Measurements from ENCODE around the gene AACS.

DNA sequence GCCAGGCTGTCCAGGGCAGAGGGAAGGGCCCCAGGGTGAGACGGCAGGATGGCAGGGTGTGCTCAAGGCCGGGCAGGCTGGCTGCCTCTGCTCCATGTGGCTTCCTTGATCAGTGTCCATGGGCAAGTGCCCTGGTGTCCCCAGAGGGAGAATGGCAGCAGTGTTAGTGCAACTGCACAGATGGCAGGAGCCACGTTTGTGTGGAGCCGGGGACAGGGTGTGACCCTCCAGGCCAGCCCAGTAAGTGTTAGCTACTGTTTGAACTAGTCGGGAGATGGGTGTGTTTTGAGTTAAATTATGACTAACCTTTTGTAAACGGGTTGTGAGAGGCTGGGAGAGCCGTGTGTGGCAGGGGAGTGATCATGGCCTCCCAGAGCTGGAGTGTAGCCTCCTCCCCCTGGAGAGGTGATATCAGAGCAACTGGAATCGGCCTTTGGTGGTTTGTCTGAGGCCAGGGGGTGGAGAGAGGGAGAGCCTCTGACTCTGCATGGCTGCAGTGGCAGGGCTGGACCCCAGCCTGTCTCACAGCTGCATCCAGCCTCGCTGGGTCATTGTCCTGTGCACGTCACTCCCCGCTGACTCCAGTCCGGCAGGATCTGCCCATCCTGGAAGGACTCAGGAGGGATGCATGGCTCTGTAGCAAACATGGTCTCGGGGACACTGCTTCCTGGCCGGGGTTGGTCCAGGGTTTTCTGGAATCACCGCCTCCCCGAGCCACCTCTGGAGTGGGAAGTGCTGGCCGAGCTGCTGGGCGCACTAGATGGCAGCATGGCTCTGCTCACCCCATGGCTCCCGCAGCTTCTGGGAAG lies 27.8 kb downstream of the AACS start:
- no peak for TF ChIP-seq MXI1 (IDR thresholded peaks at IDR 0.05; ENCODE audit: low read depth, low read length)
- TF ChIP-seq SREBF2 (IDR thresholded peaks at IDR 0.05; ENCODE audit: low read length): no peak
- TF ChIP-seq, protein P1, sequence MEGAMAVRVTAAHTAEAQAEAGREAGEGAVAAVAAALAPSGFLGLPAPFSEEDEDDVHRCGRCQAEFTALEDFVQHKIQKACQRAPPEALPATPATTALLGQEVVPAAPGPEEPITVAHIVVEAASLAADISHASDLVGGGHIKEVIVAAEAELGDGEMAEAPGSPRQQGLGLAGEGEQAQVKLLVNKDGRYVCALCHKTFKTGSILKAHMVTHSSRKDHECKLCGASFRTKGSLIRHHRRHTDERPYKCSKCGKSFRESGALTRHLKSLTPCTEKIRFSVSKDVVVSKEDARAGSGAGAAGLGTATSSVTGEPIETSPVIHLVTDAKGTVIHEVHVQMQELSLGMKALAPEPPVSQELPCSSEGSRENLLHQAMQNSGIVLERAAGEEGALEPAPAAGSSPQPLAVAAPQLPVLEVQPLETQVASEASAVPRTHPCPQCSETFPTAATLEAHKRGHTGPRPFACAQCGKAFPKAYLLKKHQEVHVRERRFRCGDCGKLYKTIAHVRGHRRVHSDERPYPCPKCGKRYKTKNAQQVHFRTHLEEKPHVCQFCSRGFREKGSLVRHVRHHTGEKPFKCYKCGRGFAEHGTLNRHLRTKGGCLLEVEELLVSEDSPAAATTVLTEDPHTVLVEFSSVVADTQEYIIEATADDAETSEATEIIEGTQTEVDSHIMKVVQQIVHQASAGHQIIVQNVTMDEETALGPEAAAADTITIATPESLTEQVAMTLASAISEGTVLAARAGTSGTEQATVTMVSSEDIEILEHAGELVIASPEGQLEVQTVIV (IDR thresholded peaks at IDR 0.05; ENCODE audit: borderline replicate concordance, partially characterized antibody): no peak
- no peak for TF ChIP-seq SP1 (IDR thresholded peaks at IDR 0.05; ENCODE audit: low read depth, low read length)
- TF ChIP-seq, protein P2, sequence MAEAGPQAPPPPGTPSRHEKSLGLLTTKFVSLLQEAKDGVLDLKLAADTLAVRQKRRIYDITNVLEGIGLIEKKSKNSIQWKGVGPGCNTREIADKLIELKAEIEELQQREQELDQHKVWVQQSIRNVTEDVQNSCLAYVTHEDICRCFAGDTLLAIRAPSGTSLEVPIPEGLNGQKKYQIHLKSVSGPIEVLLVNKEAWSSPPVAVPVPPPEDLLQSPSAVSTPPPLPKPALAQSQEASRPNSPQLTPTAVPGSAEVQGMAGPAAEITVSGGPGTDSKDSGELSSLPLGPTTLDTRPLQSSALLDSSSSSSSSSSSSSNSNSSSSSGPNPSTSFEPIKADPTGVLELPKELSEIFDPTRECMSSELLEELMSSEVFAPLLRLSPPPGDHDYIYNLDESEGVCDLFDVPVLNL (IDR thresholded peaks at IDR 0.05; ENCODE audit: low read depth, low read length): no peak
- no peak for TF ChIP-seq ASH2L (IDR thresholded peaks at IDR 0.05; ENCODE audit: borderline replicate concordance, low read depth)
- TF ChIP-seq, protein P3, sequence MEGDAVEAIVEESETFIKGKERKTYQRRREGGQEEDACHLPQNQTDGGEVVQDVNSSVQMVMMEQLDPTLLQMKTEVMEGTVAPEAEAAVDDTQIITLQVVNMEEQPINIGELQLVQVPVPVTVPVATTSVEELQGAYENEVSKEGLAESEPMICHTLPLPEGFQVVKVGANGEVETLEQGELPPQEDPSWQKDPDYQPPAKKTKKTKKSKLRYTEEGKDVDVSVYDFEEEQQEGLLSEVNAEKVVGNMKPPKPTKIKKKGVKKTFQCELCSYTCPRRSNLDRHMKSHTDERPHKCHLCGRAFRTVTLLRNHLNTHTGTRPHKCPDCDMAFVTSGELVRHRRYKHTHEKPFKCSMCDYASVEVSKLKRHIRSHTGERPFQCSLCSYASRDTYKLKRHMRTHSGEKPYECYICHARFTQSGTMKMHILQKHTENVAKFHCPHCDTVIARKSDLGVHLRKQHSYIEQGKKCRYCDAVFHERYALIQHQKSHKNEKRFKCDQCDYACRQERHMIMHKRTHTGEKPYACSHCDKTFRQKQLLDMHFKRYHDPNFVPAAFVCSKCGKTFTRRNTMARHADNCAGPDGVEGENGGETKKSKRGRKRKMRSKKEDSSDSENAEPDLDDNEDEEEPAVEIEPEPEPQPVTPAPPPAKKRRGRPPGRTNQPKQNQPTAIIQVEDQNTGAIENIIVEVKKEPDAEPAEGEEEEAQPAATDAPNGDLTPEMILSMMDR (IDR thresholded peaks at IDR 0.05 in 2 of 3, conservative IDR thresholded peaks at IDR 0.05 in 1 of 3; ENCODE audit: control insufficient read depth in 2 of 3, extremely low read depth in 1 of 3, insufficient read depth in 1 of 3, low read depth in 3 of 3, low read length in 3 of 3): no peak
- TF ChIP-seq RCOR1 (conservative IDR thresholded peaks at IDR 0.05; ENCODE audit: low read depth, low read length): no peak
- no peak for TF ChIP-seq RAD21 (IDR thresholded peaks at IDR 0.05; ENCODE audit: insufficient read depth, low read depth, low read length)
- no peak for TF ChIP-seq JUND (IDR thresholded peaks at IDR 0.05; ENCODE audit: low read depth, low read length)
- TF ChIP-seq CHD4 (IDR thresholded peaks at IDR 0.05): no peak
